Measurements from ENCODE around the gene CCDC88A.
"Not testable (repeated sequence)": the region's sequence is repeated elsewhere in the genome, so short reads cannot be mapped to it uniquely, and the experiment has no call there.

DNA sequence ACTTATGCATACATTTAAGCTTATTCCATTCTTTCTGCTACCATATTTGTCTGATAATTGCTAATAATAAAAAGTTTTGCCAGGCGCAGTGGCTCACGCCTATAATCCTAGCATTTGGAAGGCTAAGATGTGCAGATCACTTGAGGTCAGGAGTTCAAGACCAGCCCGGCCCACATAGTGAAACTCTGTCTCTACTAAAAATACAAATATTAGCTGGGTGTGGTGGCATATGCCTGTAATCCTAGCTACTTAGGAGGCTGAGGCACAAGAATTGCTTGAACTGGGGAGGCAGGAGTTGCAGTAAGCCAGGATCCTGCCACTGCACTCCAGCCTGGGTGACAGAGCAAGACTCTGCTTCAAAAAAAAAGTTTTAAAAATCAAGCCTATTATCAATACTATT lies 160.1 kb downstream of the CCDC88A start:
- not testable (repeated sequence) for TF ChIP-seq EZH2 (IDR thresholded peaks at IDR 0.05; ENCODE audit: borderline replicate concordance, low read length)
- TF ChIP-seq, protein P1, sequence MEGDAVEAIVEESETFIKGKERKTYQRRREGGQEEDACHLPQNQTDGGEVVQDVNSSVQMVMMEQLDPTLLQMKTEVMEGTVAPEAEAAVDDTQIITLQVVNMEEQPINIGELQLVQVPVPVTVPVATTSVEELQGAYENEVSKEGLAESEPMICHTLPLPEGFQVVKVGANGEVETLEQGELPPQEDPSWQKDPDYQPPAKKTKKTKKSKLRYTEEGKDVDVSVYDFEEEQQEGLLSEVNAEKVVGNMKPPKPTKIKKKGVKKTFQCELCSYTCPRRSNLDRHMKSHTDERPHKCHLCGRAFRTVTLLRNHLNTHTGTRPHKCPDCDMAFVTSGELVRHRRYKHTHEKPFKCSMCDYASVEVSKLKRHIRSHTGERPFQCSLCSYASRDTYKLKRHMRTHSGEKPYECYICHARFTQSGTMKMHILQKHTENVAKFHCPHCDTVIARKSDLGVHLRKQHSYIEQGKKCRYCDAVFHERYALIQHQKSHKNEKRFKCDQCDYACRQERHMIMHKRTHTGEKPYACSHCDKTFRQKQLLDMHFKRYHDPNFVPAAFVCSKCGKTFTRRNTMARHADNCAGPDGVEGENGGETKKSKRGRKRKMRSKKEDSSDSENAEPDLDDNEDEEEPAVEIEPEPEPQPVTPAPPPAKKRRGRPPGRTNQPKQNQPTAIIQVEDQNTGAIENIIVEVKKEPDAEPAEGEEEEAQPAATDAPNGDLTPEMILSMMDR (IDR thresholded peaks at IDR 0.05; ENCODE audit: low read length), result not testable (repeated sequence)
